Keratinocyte (primary cell): ENCODE results near the gene TTC31. TPM values are rescaled to one million over a fixed set of nuclear protein-coding genes. Genes with fewer than 3 reads are reported as not detected.

ENCODE experiments used
- DNase-seq: peaks from one replicate; pipeline ENCODE4 v3.0.0-alpha.2; 2011; ENCODE audit warnings: low read depth, missing footprints, low spot score
- FAIRE-seq: peaks from 2 replicates; lab custom pipeline; 2011; peaks lifted over from hg19 to GRCh38; lab: Jason Lieb, UNC
- H2AFZ ChIP-seq: 2 replicates; pipeline ENCODE4 v1.6.0; 2012; ENCODE audit warnings: low read length, control low read depth, inconsistent platforms; ENCODE audit not compliant: control insufficient read depth
- H3K27ac ChIP-seq: 2 replicates; pipeline ENCODE4 v1.5.1; 2011; ENCODE audit warnings: low read length; ENCODE audit not compliant: control insufficient read depth, insufficient read depth
- H3K27me3 ChIP-seq: 3 replicates; pipeline ENCODE4 v1.6.0; 2011; ENCODE audit warnings: low read length; ENCODE audit not compliant: control insufficient read depth, insufficient read depth; ENCODE audit errors: extremely low read depth
- H3K36me3 ChIP-seq, 2 experiments: 2 replicates in 1 of 2; 3 replicates in 1 of 2; pipeline ENCODE4 v1.5.1; 2011; ENCODE audit warnings: low read length in 2 of 2, mild to moderate bottlenecking in 1 of 2; ENCODE audit not compliant: control insufficient read depth in 2 of 2, insufficient read depth in 2 of 2; ENCODE audit errors: extremely low read depth in 1 of 2
- H3K4me1 ChIP-seq: 3 replicates; pipeline ENCODE4 v1.5.1; 2011; ENCODE audit warnings: low read length; ENCODE audit not compliant: control insufficient read depth, insufficient read depth; ENCODE audit errors: extremely low read depth
- H3K4me2 ChIP-seq: 3 replicates; pipeline ENCODE4 v1.6.0; 2011; ENCODE audit warnings: low read depth, low read length; ENCODE audit not compliant: control insufficient read depth, insufficient read depth; ENCODE audit errors: extremely low read depth
- H3K4me3 ChIP-seq, 3 experiments: fragments of 200-600 bp in 1 of 3; sonication (generic) in 1 of 3; 2 replicates in 2 of 3; 3 replicates in 1 of 3; pipeline ENCODE4 v1.5.1; 2011 to 2016; ENCODE audit warnings: low read length in 3 of 3, mild to moderate bottlenecking in 3 of 3, control low read depth in 2 of 3, inconsistent platforms in 1 of 3, low read depth in 1 of 3, mixed read lengths in 1 of 3, mixed run types in 1 of 3, moderate library complexity in 1 of 3; ENCODE audit not compliant: control insufficient read depth in 2 of 3, insufficient read depth in 2 of 3; ENCODE audit errors: extremely low read depth in 1 of 3
- H3K79me2 ChIP-seq: 2 replicates; pipeline ENCODE4 v1.6.0; 2012; ENCODE audit warnings: low read length; ENCODE audit not compliant: control insufficient read depth, insufficient read depth
- H3K9ac ChIP-seq: 3 replicates; pipeline ENCODE4 v1.6.0; 2011; ENCODE audit warnings: low read length; ENCODE audit not compliant: control insufficient read depth, insufficient read depth; ENCODE audit errors: extremely low read depth
- H3K9me1 ChIP-seq: 3 replicates; pipeline ENCODE4 v1.6.0; 2011; ENCODE audit warnings: low read length; ENCODE audit not compliant: control insufficient read depth, insufficient read depth; ENCODE audit errors: extremely low read depth
- H3K9me3 ChIP-seq: 2 replicates; pipeline ENCODE4 v1.5.1; 2012; ENCODE audit warnings: low read depth, low read length; ENCODE audit not compliant: control insufficient read depth
- H4K20me1 ChIP-seq: 3 replicates; pipeline ENCODE4 v1.6.0; 2011; ENCODE audit warnings: low read length; ENCODE audit not compliant: control insufficient read depth, insufficient read depth; ENCODE audit errors: extremely low read depth
- CTCF ChIP-seq, 3 experiments: IDR thresholded peaks in 1 of 3; conservative IDR thresholded peaks in 1 of 3; optimal IDR thresholded peaks in 1 of 3; 2 replicates in 2 of 3; 3 replicates in 1 of 3; pipeline versions ENCODE3 to v1.5.1; 2011; ENCODE audit warnings: low read length in 3 of 3, mild to moderate bottlenecking in 3 of 3, moderate library complexity in 2 of 3, control low read depth in 1 of 3, inconsistent platforms in 1 of 3; ENCODE audit not compliant: insufficient read depth in 2 of 3; ENCODE audit errors: extremely low read depth in 1 of 3
- EZH2 ChIP-seq: IDR thresholded peaks from one replicate; pipeline ENCODE4 v1.6.1; 2012; ENCODE audit warnings: inconsistent platforms, mild to moderate bottlenecking, low read length, moderate library complexity
- dilution Hi-C: fragments of 300-500 bp; cut with MboI; formaldehyde crosslinking; loops from one replicate; pipeline ENCODE4 v1.7.0; 2020; ENCODE audit warnings: low sequenced_read_pairs; ENCODE audit not compliant: extremely low pct_ligation_motif_present
- polyA plus RNA-seq, 5 experiments: library from polyadenylated mRNA; depleted of rRNA in 3 of 5; stranded (reverse) in 3 of 5; stranded (forward) in 1 of 5; unstranded in 1 of 5; fragments of >200 nt; gene quantifications; 1 replicate in 1 of 5; 2 replicates in 3 of 5; 3 replicates in 1 of 5; pipeline versions ENCODE4 v1.2.1 to v1.2.3, GENCODE V29; 2011 to 2012; ENCODE audit warnings: missing spikeins in 2 of 5, low read depth in 1 of 5, low replicate concordance in 1 of 5

Gene TTC31
- polyA plus RNA-seq, 1 donor (not counting 4 experiments of a cell fraction or from before 2014, with no cell fraction given): 16.8 TPM

- H3K36me3 ChIP-seq: peaks cover 25 to 35% of the 10 kb centered on the region in 2 experiments
- dilution Hi-C loops: no loop called here
Measured at GRCh38 chr2:74528600-74529356, 45.9 kb downstream of the TTC31 start.

GRCh38 chr2:74529357-74530238, 46.7 kb downstream of the TTC31 start, which contains the start of the genes AUP1 and HTRA2:
Gene AUP1, minus strand, starts transcription at chr2:74529706. Its CDS starts 77 bp downstream, at chr2:74529629.
Gene HTRA2, plus strand, starts transcription at chr2:74529933. Its CDS starts 74 bp downstream, at chr2:74530007.
- Histone ChIP-seq H3K27ac (peak within 1 kb of the TSS; percentile 92), H3K9me3 (no peaks in the 10 kb centered on the region), H3K36me3 (peaks cover 25 to 35% of the 10 kb centered on the region in 2 experiments), H3K4me2 (peak within 1 kb of the TSS; percentile 80), H3K79me2 (peaks cover 36% of the 10 kb centered on the region), H4K20me1 (no peaks in the 10 kb centered on the region), H3K9me1 (no peaks in the 10 kb centered on the region), H3K9ac (peak within 1 kb of the TSS; percentile 98), H3K27me3 (no peaks in the 10 kb centered on the region), H2AFZ (peak within 1 kb of the TSS; percentile 95), H3K4me3 (peak within 1 kb of the TSS; percentile 73 to 93 (median 86)), H3K4me1 (peaks cover 36% of the 10 kb centered on the region)
- no peak for TF ChIP-seq CTCF (optimal IDR thresholded peaks at IDR 0.05 in 1 of 3, IDR thresholded peaks at IDR 0.05 in 1 of 3, conservative IDR thresholded peaks at IDR 0.05 in 1 of 3; ENCODE audit: extremely low read depth in 1 of 3, insufficient read depth in 2 of 3, low read length in 3 of 3)
- no peak for TF ChIP-seq EZH2
- FAIRE-seq (no peak), DNase-seq (peak; percentile 86)
- dilution Hi-C loops: no loop called here

More at GRCh38 chr2:74528600-74529356, 45.9 kb downstream of the TTC31 start:
- peak overlapping the region; percentile 92 for H3K27ac ChIP-seq
- H3K79me2 ChIP-seq: peaks cover 36% of the 10 kb centered on the region
- DNase-seq (no peak), FAIRE-seq (no peak)
- no peaks in the 10 kb centered on the region for H3K9me1 ChIP-seq
- H3K4me1 ChIP-seq: peaks cover 36% of the 10 kb centered on the region
- peak overlapping the region; percentile 98 for H3K9ac ChIP-seq
- TF ChIP-seq EZH2 (no peak), CTCF (optimal IDR thresholded peaks at IDR 0.05 in 1 of 3, IDR thresholded peaks at IDR 0.05 in 1 of 3, conservative IDR thresholded peaks at IDR 0.05 in 1 of 3; ENCODE audit: extremely low read depth in 1 of 3, insufficient read depth in 2 of 3, low read length in 3 of 3) (peak in 1 of 3 experiments; percentile 12)
- no peaks in the 10 kb centered on the region for H4K20me1 ChIP-seq
- H3K9me3 ChIP-seq: no peaks in the 10 kb centered on the region
- peak overlapping the region; percentile 75 for H3K4me2 ChIP-seq
- no peaks in the 10 kb centered on the region for H3K27me3 ChIP-seq
- H3K4me3 ChIP-seq: peak overlapping the region; percentile 73 to 93 (median 83)
- H2AFZ ChIP-seq: peak overlapping the region; percentile 95
